Transverse colon (tissue), 3 donors: ENCODE results near the gene OR8B2.

Source experiments
- CTCF ChIP-seq, 5 experiments: fragments of 200-600 bp in 3 of 5; fragments of 450-650 bp in 2 of 5; sonication (generic) in 3 of 5; IDR thresholded peaks; 1 replicate in 2 of 5; 2 replicates in 3 of 5; pipeline ENCODE4 v1.5.1; 2016 to 2017; ENCODE audit warnings: antibody characterized with exemption in 5 of 5, inconsistent platforms in 3 of 5, mild to moderate bottlenecking in 2 of 5, moderate library complexity in 1 of 5
- EP300 ChIP-seq: sonication (generic); formaldehyde crosslinking; IDR thresholded peaks from one replicate; pipeline ENCODE4 v1.6.1; 2017; ENCODE audit warnings: antibody characterized with exemption, low read depth
- POLR2A ChIP-seq: fragments of 450-650 bp; IDR thresholded peaks from one replicate; pipeline ENCODE4 v1.6.1; 2016; ENCODE audit warnings: antibody characterized with exemption, mild to moderate bottlenecking, moderate library complexity

GRCh38 chr11:124402326-124402922, 18.1 kb upstream of the OR8B2 start:
- TF ChIP-seq POLR2A, result no peak
- peak; percentile 29 to 66 (median 58) for TF ChIP-seq CTCF (IDR thresholded peaks at IDR 0.05)
- TF ChIP-seq EP300, result no peak
